ENCODE data around the gene ABCB1.

The ABCB1 gene

DNA sequence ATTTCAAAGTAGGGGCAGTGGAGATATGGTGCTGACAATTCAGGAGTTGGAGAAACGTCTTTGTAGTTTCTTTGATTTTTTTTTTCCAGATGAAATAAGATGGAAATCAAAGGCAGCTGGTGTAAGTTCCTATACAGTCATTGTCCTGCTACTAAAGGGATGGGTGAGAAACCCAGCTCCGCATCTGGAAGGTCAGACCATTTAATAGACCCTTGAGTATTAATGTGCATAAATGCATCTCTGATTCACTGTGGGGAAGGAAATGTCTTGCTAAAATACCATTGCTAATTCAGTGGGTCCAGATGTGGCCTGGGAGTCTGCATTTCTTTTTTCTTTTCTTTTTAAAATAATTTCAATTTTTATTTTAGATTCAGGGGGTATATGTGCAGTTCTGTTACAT is 140.7 kb downstream of the ABCB1 start:
- no peak for TF ChIP-seq CTCF (IDR thresholded peaks at IDR 0.05)
- no peak for TF ChIP-seq ZFX (IDR thresholded peaks at IDR 0.05; ENCODE audit: borderline replicate concordance)
- no peak overlapping the region for H3K27ac ChIP-seq

DNA sequence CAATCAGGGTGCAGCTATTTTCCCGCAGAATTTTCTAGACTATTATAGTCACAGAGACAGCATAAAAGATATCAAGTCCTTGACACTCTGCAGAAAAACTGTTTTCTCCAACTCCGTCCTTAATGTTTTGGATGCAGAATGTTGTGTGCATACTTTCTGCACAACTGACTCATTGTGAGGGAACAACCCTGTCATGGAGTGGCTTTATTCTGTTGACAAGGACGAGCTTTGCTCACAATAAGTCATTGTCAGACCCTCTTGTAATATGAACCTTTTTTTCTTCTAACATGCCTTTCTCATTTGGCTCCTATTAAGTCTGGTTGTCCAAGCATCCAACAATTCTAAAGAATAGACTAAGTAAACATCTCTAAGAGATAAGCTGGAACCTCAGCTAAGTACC is 142.5 kb downstream of the ABCB1 start:
- TF ChIP-seq CTCF (IDR thresholded peaks at IDR 0.05) (no peak), ZFX (IDR thresholded peaks at IDR 0.05; ENCODE audit: borderline replicate concordance) (no peak)
- H3K27ac ChIP-seq: no peak overlapping the region

GRCh38 chr7:87456247-87456646 is 144.4 kb downstream of the ABCB1 start:
- TF ChIP-seq CTCF (IDR thresholded peaks at IDR 0.05) (no peak), ZFX (IDR thresholded peaks at IDR 0.05; ENCODE audit: borderline replicate concordance) (no peak)
- H3K27ac ChIP-seq: no peak overlapping the region

All from 22Rv1 (cell line).